TTC549 (cell line): ENCODE data around the gene TANGO2.

Source experiments
- FAIRE-seq: peaks from 2 replicates; lab custom pipeline; 2012; peaks lifted over from hg19 to GRCh38; lab: Jason Lieb, UNC

Gene TANGO2

GRCh38 chr22:20107471-20107901, 86.6 kb downstream of the TANGO2 start:
- FAIRE-seq, result no peak

GRCh38 chr22:20107951-20108756, 87.2 kb downstream of the TANGO2 start:
- FAIRE-seq, result no peak

- no peak for FAIRE-seq
These were observed 87.9 kb downstream of the TANGO2 start for GRCh38 chr22:20108757-20109230.

GRCh38 chr22:20109411-20110358, 88.8 kb downstream of the TANGO2 start:
- FAIRE-seq, result no peak

- FAIRE-seq, result no peak
These were observed 89.6 kb downstream of the TANGO2 start for GRCh38 chr22:20110359-20110985.

- no peak for FAIRE-seq
These were observed 90.3 kb downstream of the TANGO2 start for GRCh38 chr22:20111045-20111688.

- FAIRE-seq, result no peak
These were observed 91.0 kb downstream of the TANGO2 start for GRCh38 chr22:20111689-20112622.

- FAIRE-seq, result no peak
These were observed 92.0 kb downstream of the TANGO2 start for GRCh38 chr22:20112623-20113511.

- no peak for FAIRE-seq
These were observed 92.8 kb downstream of the TANGO2 start for GRCh38 chr22:20113551-20114310.

GRCh38 chr22:20114506-20115475, 93.9 kb downstream of the TANGO2 start:
- no peak for FAIRE-seq

- no peak for FAIRE-seq
These were observed 94.9 kb downstream of the TANGO2 start, which contains the start of gene RANBP1 for GRCh38 chr22:20115691-20116375. Gene RANBP1 (plus strand): TSS chr22:20116104. CDS start chr22:20116185, 81 bp downstream.

GRCh38 chr22:20116376-20116950, 95.6 kb downstream of the TANGO2 start:
- no peak for FAIRE-seq
